Spleen (tissue), 7 donors: Measurements from ENCODE around the gene NR3C1.

Experiments
- CTCF ChIP-seq, 11 experiments: fragments of 200-600 bp in 7 of 11; fragments of 450-650 bp in 4 of 11; sonication (generic) in 4 of 11; IDR thresholded peaks in 8 of 11; conservative IDR thresholded peaks in 3 of 11; 1 replicate in 7 of 11; 2 replicates in 4 of 11; pipeline versions ENCODE4 v1.4.0 to v1.8.0; 2016 to 2021; ENCODE audit warnings: antibody characterized with exemption in 11 of 11, inconsistent platforms in 4 of 11, mild to moderate bottlenecking in 1 of 11
- POLR2A ChIP-seq, 3 donors: fragments of 450-650 bp; IDR thresholded peaks; one replicate each; pipeline ENCODE4 v1.5.1; 2017; ENCODE audit warnings: antibody characterized with exemption in 3 of 3, mild to moderate bottlenecking in 1 of 3
- donor health status: DM: no; HTN: no; CAD: no; lungs with moderate emphysema.
- donor health status: DM: no; HTN: no; CAD: no.
- donor health status: DM: no; HTN: no; CAD: no.

GRCh38 chr5:143436871-143437270 is 33.4 kb upstream of the NR3C1 start:
- TF ChIP-seq CTCF (IDR thresholded peaks at IDR 0.05 in 8 of 11, conservative IDR thresholded peaks at IDR 0.05 in 3 of 11) (no peak), POLR2A (IDR thresholded peaks at IDR 0.05) (no peak)
